Stomach (tissue), 9 donors: Measurements from ENCODE around the gene HSD17B11. TPM values are rescaled to one million over a fixed set of nuclear protein-coding genes. Genes with fewer than 3 reads are reported as not detected.
"Not testable (repeated sequence)": the region's sequence is repeated elsewhere in the genome, so short reads cannot be mapped to it uniquely, and the experiment has no call there.

Experiments used
- DNase-seq, 2 donors: peaks; one replicate each; pipeline versions ENCODE4 v3.0.0 to v3.0.0-alpha.2; 2013 to 2019
- H3K27ac ChIP-seq, 5 donors: fragments of 200-600 bp in 4 of 5; sonication (generic) in 4 of 5; one replicate each; pipeline ENCODE4 v1.5.1; 2013 to 2019; ENCODE audit warnings: mild to moderate bottlenecking in 1 of 5, moderate library complexity in 1 of 5
- H3K27me3 ChIP-seq, 3 donors: fragments of 200-600 bp; sonication (generic); one replicate each; pipeline ENCODE4 v1.5.1; 2017 to 2019; ENCODE audit warnings: mixed run types in 1 of 3
- H3K36me3 ChIP-seq, 4 donors: fragments of 200-600 bp; sonication (generic); 1 replicate in 3 of 4; 2 replicates in 1 of 4; pipeline ENCODE4 v1.5.1; 2016 to 2019
- H3K4me1 ChIP-seq, 4 donors: fragments of 200-600 bp; sonication (generic); one replicate each; pipeline ENCODE4 v1.5.1; 2016 to 2019
- H3K4me3 ChIP-seq, 4 donors: fragments of 200-600 bp; sonication (generic) in 3 of 4; one replicate each; pipeline ENCODE4 v1.5.1; 2016 to 2019; ENCODE audit warnings: mild to moderate bottlenecking in 1 of 4
- H3K9me3 ChIP-seq, 4 donors: fragments of 200-600 bp; sonication (generic); one replicate each; pipeline ENCODE4 v1.5.1; 2016 to 2019
- EP300 ChIP-seq: sonication (generic); formaldehyde crosslinking; IDR thresholded peaks from one replicate; pipeline ENCODE4 v1.6.1; 2017; ENCODE audit warnings: antibody characterized with exemption
- POLR2A ChIP-seq, 4 donors: fragments of 450-650 bp; IDR thresholded peaks; one replicate each; pipeline ENCODE4 v1.6.1; 2016; ENCODE audit warnings: antibody characterized with exemption in 4 of 4, control low read depth in 2 of 4, mild to moderate bottlenecking in 1 of 4, moderate library complexity in 1 of 4
- POLR2AphosphoS5 ChIP-seq, 3 donors: sonication (generic); formaldehyde crosslinking; IDR thresholded peaks; one replicate each; pipeline ENCODE4 v1.6.1; 2016; ENCODE audit warnings: antibody characterized with exemption in 3 of 3
- WGBS, 5 donors: extraction: QIAGEN DNeasy Blood & Tissue Kit in 3 of 5; methylation state at CpG; one replicate each; pipeline versions ENCODE4 v1.1.5 to v1.1.7; 2013 to 2018; 5-methylcytosine and 5-hydroxymethylcytosine counted together
- intact Hi-C: fragments of 100-400 bp; cut with DNase I; formaldehyde crosslinking; loops from one replicate; pipeline ENCODE4 v1.15.1; 2023; ENCODE audit warnings: low total_unique reads
- polyA plus RNA-seq, 3 donors: library from polyadenylated mRNA; stranded (reverse); fragments of 200-250 nt; gene quantifications; one replicate each; pipeline ENCODE4 v1.2.3, GENCODE V29; 2013
- total RNA-seq, 5 donors: library from RNA; depleted of rRNA; stranded (reverse); fragments of >200 nt; gene quantifications; one replicate each; pipeline versions ENCODE4 v1.1.0 to v1.2.3, GENCODE V29; 2014 to 2016
- TF ChIP-seq, protein P1 (sequence below), 7 experiments: fragments of 450-650 bp in 4 of 7; fragments of 200-600 bp in 3 of 7; sonication (generic) in 3 of 7; IDR thresholded peaks; one replicate each; pipeline ENCODE4 v1.5.1; 2016 to 2019; ENCODE audit warnings: antibody characterized with exemption in 7 of 7, control low read depth in 2 of 7, mild to moderate bottlenecking in 1 of 7
- donor health status: healthy with polysubstance abuse.
- donor health status: Bipolar disorder and iron deficiency.
- donor health status: healthy.

The HSD17B11 gene
- total and polyA plus RNA-seq, 8 donors: 14.4 to 116 (median 55.8) TPM

GRCh38 chr4:87399954-87400353 is 9.0 kb upstream of the HSD17B11 start:
- intact Hi-C loops: no loop called here
- WGBS, 5 donors: 88 to 100% (median 90%) methylated on average over 1 of the region's 1 CpG

GRCh38 chr4:87399148-87399547 is 8.2 kb upstream of the HSD17B11 start:
- DNase-seq: peak; percentile 31 to 47
- Histone ChIP-seq H3K9me3 (peaks cover 0 to 5% (median 2%) of the 10 kb centered on the region in 4 donors), H3K4me3 (no peak overlapping the region), H3K4me1 (no peaks in the 10 kb centered on the region), H3K36me3 (no peaks in the 10 kb centered on the region), H3K27ac (no peak overlapping the region), H3K27me3 (no peaks in the 10 kb centered on the region)
- no peak for TF ChIP-seq POLR2AphosphoS5 (IDR thresholded peaks at IDR 0.05)
- TF ChIP-seq, protein P1, sequence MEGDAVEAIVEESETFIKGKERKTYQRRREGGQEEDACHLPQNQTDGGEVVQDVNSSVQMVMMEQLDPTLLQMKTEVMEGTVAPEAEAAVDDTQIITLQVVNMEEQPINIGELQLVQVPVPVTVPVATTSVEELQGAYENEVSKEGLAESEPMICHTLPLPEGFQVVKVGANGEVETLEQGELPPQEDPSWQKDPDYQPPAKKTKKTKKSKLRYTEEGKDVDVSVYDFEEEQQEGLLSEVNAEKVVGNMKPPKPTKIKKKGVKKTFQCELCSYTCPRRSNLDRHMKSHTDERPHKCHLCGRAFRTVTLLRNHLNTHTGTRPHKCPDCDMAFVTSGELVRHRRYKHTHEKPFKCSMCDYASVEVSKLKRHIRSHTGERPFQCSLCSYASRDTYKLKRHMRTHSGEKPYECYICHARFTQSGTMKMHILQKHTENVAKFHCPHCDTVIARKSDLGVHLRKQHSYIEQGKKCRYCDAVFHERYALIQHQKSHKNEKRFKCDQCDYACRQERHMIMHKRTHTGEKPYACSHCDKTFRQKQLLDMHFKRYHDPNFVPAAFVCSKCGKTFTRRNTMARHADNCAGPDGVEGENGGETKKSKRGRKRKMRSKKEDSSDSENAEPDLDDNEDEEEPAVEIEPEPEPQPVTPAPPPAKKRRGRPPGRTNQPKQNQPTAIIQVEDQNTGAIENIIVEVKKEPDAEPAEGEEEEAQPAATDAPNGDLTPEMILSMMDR (IDR thresholded peaks at IDR 0.05): no peak
- TF ChIP-seq EP300: no peak
- TF ChIP-seq POLR2A (IDR thresholded peaks at IDR 0.05): no peak
- 73 to 87% (median 82%) methylated on average over 2 to 3 of the region's 3 CpGs for WGBS, 5 donors
- intact Hi-C loops: no loop called here

More at GRCh38 chr4:87399954-87400353, 9.0 kb upstream of the HSD17B11 start:
- Histone ChIP-seq H3K27me3 (no peaks in the 10 kb centered on the region), H3K4me1 (no peaks in the 10 kb centered on the region), H3K27ac (no peak overlapping the region), H3K36me3 (no peaks in the 10 kb centered on the region), H3K4me3 (no peak overlapping the region), H3K9me3 (peaks cover 0 to 5% (median 2%) of the 10 kb centered on the region in 4 donors)
- no peak for DNase-seq
- TF ChIP-seq POLR2A (IDR thresholded peaks at IDR 0.05): no peak
- no peak for TF ChIP-seq EP300
- TF ChIP-seq, protein P1 (IDR thresholded peaks at IDR 0.05): no peak
- TF ChIP-seq POLR2AphosphoS5 (IDR thresholded peaks at IDR 0.05): no peak

GRCh38 chr4:87395851-87396250 is 4.9 kb upstream of the HSD17B11 start:
- H3K36me3 ChIP-seq, H3K9me3 ChIP-seq, H3K27me3 ChIP-seq, intact Hi-C loops, H3K4me3 ChIP-seq, DNase-seq, H3K27ac ChIP-seq, H3K4me1 ChIP-seq: not testable (repeated sequence)
- WGBS, 5 donors: 87 to 98% (median 97%) methylated on average over 3 to 19 of the region's 20 CpGs

GRCh38 chr4:87395073-87395472 is 4.1 kb upstream of the HSD17B11 start:
- H3K36me3 ChIP-seq, H3K4me3 ChIP-seq, DNase-seq, H3K9me3 ChIP-seq, H3K27ac ChIP-seq, intact Hi-C loops, H3K27me3 ChIP-seq: not testable (repeated sequence)
- 88 to 93% (median 90%) methylated on average over 22 to 23 of the region's 23 CpGs for WGBS, 5 donors
- peaks cover 2 to 12% (median 6%) of the 10 kb centered on the region in 4 donors for H3K4me1 ChIP-seq

GRCh38 chr4:87392183-87392582 is 1.2 kb upstream of the HSD17B11 start:
- intact Hi-C loops: no loop called here

More at GRCh38 chr4:87392183-87392582, 1.2 kb upstream of the HSD17B11 start:
- no peak for TF ChIP-seq EP300
- TF ChIP-seq POLR2A (IDR thresholded peaks at IDR 0.05): no peak
- TF ChIP-seq POLR2AphosphoS5 (IDR thresholded peaks at IDR 0.05): no peak
- TF ChIP-seq, protein P1 (IDR thresholded peaks at IDR 0.05): no peak
- no peaks in the 10 kb centered on the region for H3K9me3 ChIP-seq
- no peak for DNase-seq
- H3K27ac ChIP-seq: peak overlapping the region in 1 of 5 donors; percentile 90
- peaks cover 10 to 40% (median 23%) of the 10 kb centered on the region in 4 donors for H3K4me1 ChIP-seq
- 72 to 95% (median 86%) methylated on average over 3 of the region's 3 CpGs for WGBS, 5 donors
- H3K4me3 ChIP-seq: no peak overlapping the region
- H3K27me3 ChIP-seq: no peaks in the 10 kb centered on the region
- H3K36me3 ChIP-seq: no peaks in the 10 kb centered on the region
